PC-9 (cell line): ENCODE results near the gene C20orf144.

Experiments
- EZH2 ChIP-seq: fragments of 200-600 bp; sonication (generic); IDR thresholded peaks from 2 replicates; pipeline ENCODE4 v1.8.0; 2017; ENCODE audit warnings: antibody characterized with exemption, low read depth
- TF ChIP-seq, protein P1 (sequence below): fragments of 200-600 bp; sonication (generic); conservative IDR thresholded peaks from 2 replicates; pipeline ENCODE4 v1.6.1; 2017; ENCODE audit warnings: mixed run types, antibody characterized with exemption, mild to moderate bottlenecking, moderate library complexity

DNA sequence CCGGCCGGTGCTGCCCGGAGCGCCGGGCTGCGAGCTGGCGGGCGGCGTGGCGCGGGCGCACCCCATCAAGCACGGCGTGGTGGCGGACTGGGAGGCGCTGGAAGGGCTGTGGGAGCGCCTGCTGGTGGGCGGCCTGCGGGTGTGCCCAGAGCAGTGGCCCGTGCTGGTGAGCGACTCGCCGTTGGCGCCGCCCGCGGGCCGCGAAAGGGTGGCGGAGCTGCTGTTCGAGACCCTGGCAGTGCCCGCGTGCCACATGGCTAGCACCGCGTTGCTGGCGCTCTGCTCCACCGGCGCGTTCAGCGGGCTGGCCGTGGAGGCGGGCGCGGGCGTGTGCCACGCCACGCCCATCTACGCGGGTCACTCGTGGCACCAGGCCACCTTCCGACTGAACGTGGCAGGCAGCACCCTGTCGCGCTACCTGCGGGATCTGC, 5.1 kb downstream of the C20orf144 start:
- TF ChIP-seq, protein P1, sequence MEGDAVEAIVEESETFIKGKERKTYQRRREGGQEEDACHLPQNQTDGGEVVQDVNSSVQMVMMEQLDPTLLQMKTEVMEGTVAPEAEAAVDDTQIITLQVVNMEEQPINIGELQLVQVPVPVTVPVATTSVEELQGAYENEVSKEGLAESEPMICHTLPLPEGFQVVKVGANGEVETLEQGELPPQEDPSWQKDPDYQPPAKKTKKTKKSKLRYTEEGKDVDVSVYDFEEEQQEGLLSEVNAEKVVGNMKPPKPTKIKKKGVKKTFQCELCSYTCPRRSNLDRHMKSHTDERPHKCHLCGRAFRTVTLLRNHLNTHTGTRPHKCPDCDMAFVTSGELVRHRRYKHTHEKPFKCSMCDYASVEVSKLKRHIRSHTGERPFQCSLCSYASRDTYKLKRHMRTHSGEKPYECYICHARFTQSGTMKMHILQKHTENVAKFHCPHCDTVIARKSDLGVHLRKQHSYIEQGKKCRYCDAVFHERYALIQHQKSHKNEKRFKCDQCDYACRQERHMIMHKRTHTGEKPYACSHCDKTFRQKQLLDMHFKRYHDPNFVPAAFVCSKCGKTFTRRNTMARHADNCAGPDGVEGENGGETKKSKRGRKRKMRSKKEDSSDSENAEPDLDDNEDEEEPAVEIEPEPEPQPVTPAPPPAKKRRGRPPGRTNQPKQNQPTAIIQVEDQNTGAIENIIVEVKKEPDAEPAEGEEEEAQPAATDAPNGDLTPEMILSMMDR = no peak
- no peak for TF ChIP-seq EZH2
